Liver (tissue), 9 donors: ENCODE data around the gene RUNX1. TPM values are rescaled to one million over a fixed set of nuclear protein-coding genes. Genes with fewer than 3 reads are reported as not detected.

ENCODE experiments used
- DNase-seq: peaks from one replicate; pipeline ENCODE4 v3.0.0-alpha.2; 2017; ENCODE audit warnings: low spot score
- H3K27ac ChIP-seq, 2 donors: one replicate each; pipeline ENCODE4 v1.7.0; 2013; ENCODE audit warnings: inconsistent platforms in 2 of 2, low read length in 2 of 2, control low read depth in 1 of 2, low read depth in 1 of 2, mild to moderate bottlenecking in 1 of 2
- H3K27me3 ChIP-seq, 4 donors: one replicate each; pipeline versions ENCODE4 v1.6.1 to v1.7.0; 2013; ENCODE audit warnings: low read length in 3 of 4, inconsistent platforms in 1 of 4, mild to moderate bottlenecking in 1 of 4, moderate library complexity in 1 of 4; ENCODE audit not compliant: control insufficient read depth in 4 of 4, insufficient read depth in 4 of 4
- H3K36me3 ChIP-seq, 4 donors: one replicate each; pipeline versions ENCODE4 v1.6.1 to v1.7.0; 2013; ENCODE audit warnings: low read length in 3 of 4, mild to moderate bottlenecking in 3 of 4, low read depth in 1 of 4, moderate library complexity in 1 of 4; ENCODE audit not compliant: control insufficient read depth in 4 of 4, insufficient read depth in 3 of 4
- H3K4me1 ChIP-seq, 4 donors: one replicate each; pipeline versions ENCODE4 v1.6.1 to v1.7.0; 2013; ENCODE audit warnings: low read length in 3 of 4, mild to moderate bottlenecking in 3 of 4, moderate library complexity in 1 of 4; ENCODE audit not compliant: control insufficient read depth in 4 of 4, insufficient read depth in 4 of 4
- H3K4me3 ChIP-seq, 3 donors: one replicate each; pipeline versions ENCODE4 v1.6.1 to v1.7.0; 2013; ENCODE audit warnings: low read length in 3 of 3, control low read depth in 1 of 3, low read depth in 1 of 3, mild to moderate bottlenecking in 1 of 3
- H3K9ac ChIP-seq, 2 donors: one replicate each; pipeline ENCODE4 v1.7.0; 2013; ENCODE audit warnings: low read length in 2 of 2, mild to moderate bottlenecking in 2 of 2, moderate library complexity in 2 of 2, control low read depth in 1 of 2, low read depth in 1 of 2
- H3K9me3 ChIP-seq, 4 donors: one replicate each; pipeline versions ENCODE4 v1.6.1 to v1.7.0; 2013; ENCODE audit warnings: low read length in 3 of 4; ENCODE audit not compliant: control insufficient read depth in 4 of 4
- EGR1 ChIP-seq, 2 donors: IDR thresholded peaks; 2 replicates each; pipeline ENCODE4 v1.6.1; 2016 to 2018; ENCODE audit warnings: antibody characterized with exemption in 2 of 2, low read depth in 2 of 2
- FOXA1 ChIP-seq: IDR thresholded peaks from 2 replicates; pipeline ENCODE4 v1.6.1; 2016; ENCODE audit warnings: antibody characterized with exemption
- GABPA ChIP-seq, 2 donors: IDR thresholded peaks in 1 of 2; conservative IDR thresholded peaks in 1 of 2; 2 replicates each; pipeline ENCODE4 v1.6.1; 2016; ENCODE audit warnings: antibody characterized with exemption in 2 of 2, mild to moderate bottlenecking in 1 of 2, moderate library complexity in 1 of 2
- HNF4A ChIP-seq, 2 donors: conservative IDR thresholded peaks; 2 replicates each; pipeline ENCODE4 v1.6.1; 2016; ENCODE audit warnings: antibody characterized with exemption in 2 of 2, mild to moderate bottlenecking in 2 of 2
- RAD21 ChIP-seq, 2 donors: IDR thresholded peaks; 2 replicates each; pipeline ENCODE4 v1.6.1; 2016; ENCODE audit warnings: antibody characterized with exemption in 2 of 2, mild to moderate bottlenecking in 2 of 2
- RXRA ChIP-seq, 2 donors: IDR thresholded peaks; 2 replicates each; pipeline ENCODE4 v1.6.1; 2017 to 2018; ENCODE audit warnings: antibody characterized with exemption in 2 of 2, mild to moderate bottlenecking in 1 of 2
- SP1 ChIP-seq: IDR thresholded peaks from 2 replicates; pipeline ENCODE4 v1.6.1; 2018; ENCODE audit warnings: antibody characterized with exemption, mild to moderate bottlenecking
- TAF1 ChIP-seq: conservative IDR thresholded peaks from 2 replicates; pipeline ENCODE4 v1.6.1; 2016; ENCODE audit warnings: antibody characterized with exemption, mild to moderate bottlenecking
- YY1 ChIP-seq: IDR thresholded peaks from 2 replicates; pipeline ENCODE4 v1.6.1; 2016; ENCODE audit warnings: antibody characterized with exemption, mild to moderate bottlenecking
- WGBS: extraction: QIAGEN DNeasy Blood & Tissue Kit; methylation state at CpG from one replicate; pipeline ENCODE4 v1.1.7; 2013; 5-methylcytosine and 5-hydroxymethylcytosine counted together
- polyA plus RNA-seq, 2 donors: library from polyadenylated mRNA; stranded (reverse) in 1 of 2; unstranded in 1 of 2; fragments of 200-250 nt in 1 of 2; fragments of >200 nt in 1 of 2; fragmentation: Nextera tagmentation in 1 of 2; extraction: Ambion mirVana in 1 of 2; gene quantifications; one replicate each; pipeline versions ENCODE4 v1.2.1 to v1.2.3, GENCODE V29; 2013 to 2015
- total RNA-seq, 2 donors: library from RNA; depleted of rRNA; stranded (reverse); fragments of >200 nt; gene quantifications; one replicate each; pipeline ENCODE4 v1.2.3, GENCODE V29; 2014
- TF ChIP-seq, protein P1 (sequence below): IDR thresholded peaks from 2 replicates; pipeline ENCODE4 v1.6.1; 2016; ENCODE audit warnings: antibody characterized with exemption
- TF ChIP-seq, protein P2 (sequence below): fragments of 150-350 bp; IDR thresholded peaks from 2 replicates; pipeline ENCODE4 v1.5.1; 2017; ENCODE audit warnings: improper control_type of control experiment, low read depth, low read length; ENCODE audit not compliant: missing input control
- TF ChIP-seq, protein P3 (sequence below): IDR thresholded peaks from 2 replicates; pipeline ENCODE4 v1.6.1; 2016; ENCODE audit warnings: antibody characterized with exemption
- TF ChIP-seq, protein P4 (sequence below): IDR thresholded peaks from 2 replicates; pipeline ENCODE4 v1.6.1; 2016; ENCODE audit warnings: antibody characterized with exemption
- donor health status: healthy.
- donor health status: healthy.
- donor health status: healthy.
- donor health status: healthy.
- donor health status: healthy.

RUNX1 gene
- total and polyA plus RNA-seq, 4 donors, result 0.98 to 7.2 (median 3.1) TPM

DNA sequence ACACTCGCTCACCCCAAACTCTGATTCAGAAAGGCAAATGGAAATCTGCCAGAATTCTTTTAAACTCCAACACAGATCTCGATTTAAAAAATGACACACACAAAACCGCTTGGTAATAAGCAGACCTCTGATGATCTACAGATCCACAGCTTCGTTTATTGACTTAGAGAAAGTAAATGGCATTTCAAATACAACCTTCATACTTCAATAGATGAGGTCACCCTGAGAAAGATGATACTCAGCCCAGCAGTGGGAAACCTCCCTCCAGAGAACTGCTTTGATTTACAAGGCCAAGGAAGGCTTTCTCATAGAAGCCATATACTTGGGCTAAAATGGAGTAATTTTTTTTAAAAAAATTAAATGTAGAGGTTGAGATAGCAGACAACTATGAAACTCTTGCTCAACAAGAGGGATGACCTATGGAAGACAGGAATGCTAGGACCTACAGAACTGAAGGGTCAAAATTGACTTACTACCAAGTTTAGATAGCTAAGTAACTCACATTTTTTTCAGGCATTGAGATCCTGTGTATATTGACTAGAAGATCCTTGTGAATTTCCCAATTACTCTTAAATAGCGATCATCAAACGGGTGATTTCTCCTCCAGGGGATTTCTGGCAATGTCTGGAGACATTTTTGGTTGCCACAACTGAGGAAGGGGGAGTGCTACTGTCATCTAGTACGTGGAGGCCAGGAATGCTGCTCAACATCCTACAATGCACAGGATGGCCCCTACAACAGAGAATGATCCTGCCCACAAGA, 236.4 kb downstream of the RUNX1 start:
- Histone ChIP-seq H3K4me3 (no peak overlapping the region), H3K9ac (no peak overlapping the region), H3K27me3 (no peaks in the 10 kb centered on the region), H3K9me3 (no peaks in the 10 kb centered on the region), H3K36me3 (peaks cover 0 to 4% (median 0%) of the 10 kb centered on the region in 4 donors), H3K4me1 (peaks cover 0 to 3% (median under 1%) of the 10 kb centered on the region in 4 donors), H3K27ac (no peak overlapping the region)
- no peak for DNase-seq
- TF ChIP-seq SP1, result no peak
- TF ChIP-seq EGR1 (IDR thresholded peaks at IDR 0.05; ENCODE audit: low read depth in 2 of 2), result no peak
- TF ChIP-seq, protein P1, sequence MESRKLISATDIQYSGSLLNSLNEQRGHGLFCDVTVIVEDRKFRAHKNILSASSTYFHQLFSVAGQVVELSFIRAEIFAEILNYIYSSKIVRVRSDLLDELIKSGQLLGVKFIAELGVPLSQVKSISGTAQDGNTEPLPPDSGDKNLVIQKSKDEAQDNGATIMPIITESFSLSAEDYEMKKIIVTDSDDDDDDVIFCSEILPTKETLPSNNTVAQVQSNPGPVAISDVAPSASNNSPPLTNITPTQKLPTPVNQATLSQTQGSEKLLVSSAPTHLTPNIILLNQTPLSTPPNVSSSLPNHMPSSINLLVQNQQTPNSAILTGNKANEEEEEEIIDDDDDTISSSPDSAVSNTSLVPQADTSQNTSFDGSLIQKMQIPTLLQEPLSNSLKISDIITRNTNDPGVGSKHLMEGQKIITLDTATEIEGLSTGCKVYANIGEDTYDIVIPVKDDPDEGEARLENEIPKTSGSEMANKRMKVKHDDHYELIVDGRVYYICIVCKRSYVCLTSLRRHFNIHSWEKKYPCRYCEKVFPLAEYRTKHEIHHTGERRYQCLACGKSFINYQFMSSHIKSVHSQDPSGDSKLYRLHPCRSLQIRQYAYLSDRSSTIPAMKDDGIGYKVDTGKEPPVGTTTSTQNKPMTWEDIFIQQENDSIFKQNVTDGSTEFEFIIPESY, result no peak
- no peak for TF ChIP-seq TAF1
- TF ChIP-seq, protein P2, sequence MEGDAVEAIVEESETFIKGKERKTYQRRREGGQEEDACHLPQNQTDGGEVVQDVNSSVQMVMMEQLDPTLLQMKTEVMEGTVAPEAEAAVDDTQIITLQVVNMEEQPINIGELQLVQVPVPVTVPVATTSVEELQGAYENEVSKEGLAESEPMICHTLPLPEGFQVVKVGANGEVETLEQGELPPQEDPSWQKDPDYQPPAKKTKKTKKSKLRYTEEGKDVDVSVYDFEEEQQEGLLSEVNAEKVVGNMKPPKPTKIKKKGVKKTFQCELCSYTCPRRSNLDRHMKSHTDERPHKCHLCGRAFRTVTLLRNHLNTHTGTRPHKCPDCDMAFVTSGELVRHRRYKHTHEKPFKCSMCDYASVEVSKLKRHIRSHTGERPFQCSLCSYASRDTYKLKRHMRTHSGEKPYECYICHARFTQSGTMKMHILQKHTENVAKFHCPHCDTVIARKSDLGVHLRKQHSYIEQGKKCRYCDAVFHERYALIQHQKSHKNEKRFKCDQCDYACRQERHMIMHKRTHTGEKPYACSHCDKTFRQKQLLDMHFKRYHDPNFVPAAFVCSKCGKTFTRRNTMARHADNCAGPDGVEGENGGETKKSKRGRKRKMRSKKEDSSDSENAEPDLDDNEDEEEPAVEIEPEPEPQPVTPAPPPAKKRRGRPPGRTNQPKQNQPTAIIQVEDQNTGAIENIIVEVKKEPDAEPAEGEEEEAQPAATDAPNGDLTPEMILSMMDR, result no peak
- TF ChIP-seq RXRA (IDR thresholded peaks at IDR 0.05), result no peak
- no peak for TF ChIP-seq YY1
- WGBS, result 81% methylated on average over 7 of the region's 7 CpGs

DNA sequence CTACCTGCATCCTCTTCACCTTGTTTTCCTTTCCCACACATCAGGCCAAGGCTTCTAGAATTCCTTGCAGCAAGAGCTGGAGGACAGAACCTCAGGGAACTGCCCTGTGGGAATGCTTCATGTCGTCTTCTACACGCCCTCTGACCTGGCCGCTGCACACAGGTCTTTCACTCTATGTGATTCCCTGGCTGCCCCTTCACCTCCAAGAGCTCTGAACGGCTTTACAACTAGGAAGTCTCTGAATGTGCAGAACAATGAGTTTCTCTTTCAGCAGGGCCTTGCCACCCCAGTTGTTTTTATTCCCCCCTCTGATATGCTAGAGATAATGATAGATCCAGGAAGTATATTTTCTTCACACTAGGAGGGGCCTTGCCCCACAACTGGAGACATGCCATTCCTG, 237.7 kb downstream of the RUNX1 start:
- Histone ChIP-seq H3K36me3 (peaks cover 0 to 4% (median 0%) of the 10 kb centered on the region in 4 donors), H3K27me3 (no peaks in the 10 kb centered on the region), H3K27ac (no peak overlapping the region), H3K9me3 (no peaks in the 10 kb centered on the region), H3K4me3 (no peak overlapping the region), H3K4me1 (no peaks in the 10 kb centered on the region), H3K9ac (no peak overlapping the region)
- TF ChIP-seq, protein P3, sequence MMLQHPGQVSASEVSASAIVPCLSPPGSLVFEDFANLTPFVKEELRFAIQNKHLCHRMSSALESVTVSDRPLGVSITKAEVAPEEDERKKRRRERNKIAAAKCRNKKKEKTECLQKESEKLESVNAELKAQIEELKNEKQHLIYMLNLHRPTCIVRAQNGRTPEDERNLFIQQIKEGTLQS, result no peak
- TF ChIP-seq, protein P1, result no peak
- no peak for TF ChIP-seq YY1
- TF ChIP-seq SP1, result no peak
- no peak for TF ChIP-seq TAF1
- TF ChIP-seq RAD21 (IDR thresholded peaks at IDR 0.05), result no peak
- no peak for DNase-seq
- WGBS, result 77% methylated on average over 4 of the region's 4 CpGs

DNA sequence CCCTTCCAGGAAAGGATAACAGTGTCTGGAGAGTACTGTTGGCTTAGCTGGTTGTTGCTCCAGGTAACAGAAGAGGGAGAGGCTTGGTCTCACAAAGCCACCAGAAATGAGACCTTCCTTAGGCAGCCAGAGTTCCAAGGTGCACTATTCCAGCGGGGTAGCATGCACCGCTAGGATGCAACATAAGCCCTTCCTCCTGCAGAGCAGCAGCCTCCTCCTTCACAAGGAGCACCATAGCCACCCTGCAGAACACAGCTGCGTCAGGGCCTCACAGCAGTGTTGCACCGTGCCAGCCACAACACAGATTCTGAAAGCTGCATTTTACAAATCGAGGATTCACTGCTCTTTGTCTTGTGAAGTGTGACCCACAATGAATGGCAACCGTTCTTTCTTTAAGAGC, 238.3 kb downstream of the RUNX1 start:
- Histone ChIP-seq H3K27me3 (no peaks in the 10 kb centered on the region), H3K4me1 (no peaks in the 10 kb centered on the region), H3K27ac (no peak overlapping the region), H3K36me3 (peaks cover 0 to 4% (median 0%) of the 10 kb centered on the region in 4 donors), H3K4me3 (no peak overlapping the region), H3K9me3 (no peaks in the 10 kb centered on the region), H3K9ac (no peak overlapping the region)
- TF ChIP-seq, protein P4, sequence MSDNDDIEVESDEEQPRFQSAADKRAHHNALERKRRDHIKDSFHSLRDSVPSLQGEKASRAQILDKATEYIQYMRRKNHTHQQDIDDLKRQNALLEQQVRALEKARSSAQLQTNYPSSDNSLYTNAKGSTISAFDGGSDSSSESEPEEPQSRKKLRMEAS, result no peak
- TF ChIP-seq RXRA (IDR thresholded peaks at IDR 0.05) (no peak), YY1 (no peak), RAD21 (IDR thresholded peaks at IDR 0.05) (no peak), EGR1 (IDR thresholded peaks at IDR 0.05; ENCODE audit: low read depth in 2 of 2) (no peak), FOXA1 (no peak), HNF4A (conservative IDR thresholded peaks at IDR 0.05) (no peak), GABPA (IDR thresholded peaks at IDR 0.05 in 1 of 2, conservative IDR thresholded peaks at IDR 0.05 in 1 of 2) (no peak)
- TF ChIP-seq, protein P1, result no peak
- TF ChIP-seq, protein P3, result no peak
- no peak for DNase-seq
- 88% methylated on average over 6 of the region's 6 CpGs for WGBS
